Activated T-helper 1 cell treated with anti-CD3 and anti-CD28 coated beads, Interleukin-12 subunit alpha, Interleukin-12 subunit beta, Interleukin-2, Interleukin-4 antibody, amounts not matched to agents 30 ng/mL and 10 ng/mL and 1 ng/mL, durations not matched to agents 14 hours and 24 hours and 36 hours (primary cell): ENCODE results near the gene NSMCE4A. TPM values are rescaled to one million over a fixed set of nuclear protein-coding genes. Genes with fewer than 3 reads are reported as not detected.
"Not testable (repeated sequence)": the region's sequence is repeated elsewhere in the genome, so short reads cannot be mapped to it uniquely, and the experiment has no call there.

Experiments used
- DNase-seq: peaks from one replicate; pipeline ENCODE4 v3.0.0; 2021; ENCODE audit warnings: low spot score
- H3K27ac Mint-ChIP-seq: one replicate; pipeline ENCODE4 v1.8.0; 2021; ENCODE audit warnings: mild to moderate bottlenecking, mixed read lengths
- H3K27me3 Mint-ChIP-seq: one replicate; pipeline ENCODE4 v1.8.0; 2022; ENCODE audit warnings: mild to moderate bottlenecking, moderate library complexity, mixed read lengths; ENCODE audit not compliant: insufficient read depth
- H3K36me3 Mint-ChIP-seq: one replicate; pipeline ENCODE4 v1.8.0; 2021; ENCODE audit warnings: low read depth, mixed read lengths
- H3K4me1 Mint-ChIP-seq: one replicate; pipeline ENCODE4 v1.8.0; 2021; ENCODE audit warnings: low read depth, mixed read lengths
- H3K4me3 Mint-ChIP-seq: one replicate; pipeline ENCODE4 v1.8.0; 2021; ENCODE audit warnings: mild to moderate bottlenecking, moderate library complexity, mixed read lengths
- H3K9me3 Mint-ChIP-seq: one replicate; pipeline ENCODE4 v1.8.0; 2021; ENCODE audit warnings: mixed read lengths
- intact Hi-C: fragments of 100-400 bp; cut with micrococcal nuclease; formaldehyde crosslinking; loops from one replicate; pipeline ENCODE4 v1.15.1; 2024
- total RNA-seq: library from RNA; stranded (reverse); gene quantifications from 2 replicates; pipeline ENCODE4 v1.2.3, GENCODE V29; 2022

NSMCE4A gene
- total RNA-seq, 1 donor from 2014 or later = 77.2 TPM

DNA sequence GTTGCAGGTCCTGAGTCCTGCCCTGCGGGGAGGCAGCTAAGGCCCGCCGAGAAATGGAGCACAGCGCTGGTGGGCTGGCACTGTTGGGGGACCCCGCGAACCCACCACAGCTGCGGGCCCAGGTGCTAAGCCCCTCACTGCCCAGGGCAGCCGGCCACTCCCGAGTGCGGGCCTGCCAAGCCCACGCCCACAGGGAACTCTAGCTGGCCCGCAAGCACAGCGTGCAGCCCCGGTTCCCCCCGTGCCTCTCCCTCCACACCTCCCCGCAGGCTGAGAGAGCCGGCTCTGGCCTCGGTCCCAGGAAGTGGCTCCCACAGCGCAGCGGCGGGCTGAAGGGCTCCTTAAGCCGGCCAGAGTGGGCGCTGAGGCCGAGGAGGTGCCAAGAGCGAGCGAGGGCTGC is 3.5 kb upstream of the NSMCE4A start:
- no peak overlapping the region for H3K27ac Mint-ChIP-seq
- intact Hi-C loops = loop anchor here (10.0 kb wide), 1 partner anchor 1124 kb away; the partner anchor contains the start of gene WDR11
- peaks cover 2% of the 10 kb centered on the region for H3K4me1 Mint-ChIP-seq

DNA sequence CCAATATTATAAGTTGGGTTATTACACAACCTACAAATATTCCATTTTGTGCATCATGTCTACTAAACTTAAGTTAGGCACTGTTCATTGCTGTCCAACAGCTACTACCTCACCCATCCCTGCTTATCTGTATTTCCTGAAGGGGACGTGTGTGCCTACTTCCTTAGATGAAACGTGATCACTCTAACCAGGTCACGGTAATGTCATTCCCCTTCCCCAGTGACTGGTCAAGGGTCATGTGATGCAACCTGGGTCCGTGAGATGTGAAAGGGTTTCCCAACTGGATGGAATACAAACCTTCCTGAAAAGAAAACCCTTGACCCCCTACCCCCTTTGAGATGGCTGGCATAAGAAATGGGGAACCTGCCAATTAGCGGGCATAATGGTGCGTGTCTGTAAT is 1.6 kb upstream of the NSMCE4A start:
- Mint-ChIP-seq H3K4me1 (peaks cover 16% of the 10 kb centered on the region), H3K27ac (no peak overlapping the region), H3K9me3 (no peaks in the 10 kb centered on the region), H3K36me3 (peaks cover 13% of the 10 kb centered on the region), H3K27me3 (no peaks in the 10 kb centered on the region), H3K4me3 (peak overlapping the region; percentile 42)
- intact Hi-C loops = loop anchor here (10.0 kb wide), 1 partner anchor 1122 kb away; the partner anchor contains the start of gene WDR11
- no peak for DNase-seq

More for the DNA sequence above, 3.5 kb upstream of the NSMCE4A start:
- no peaks in the 10 kb centered on the region for H3K9me3 Mint-ChIP-seq
- no peak for DNase-seq
- H3K27me3 Mint-ChIP-seq = no peaks in the 10 kb centered on the region
- no peak overlapping the region for H3K4me3 Mint-ChIP-seq
- H3K36me3 Mint-ChIP-seq = peaks cover 3% of the 10 kb centered on the region

DNA sequence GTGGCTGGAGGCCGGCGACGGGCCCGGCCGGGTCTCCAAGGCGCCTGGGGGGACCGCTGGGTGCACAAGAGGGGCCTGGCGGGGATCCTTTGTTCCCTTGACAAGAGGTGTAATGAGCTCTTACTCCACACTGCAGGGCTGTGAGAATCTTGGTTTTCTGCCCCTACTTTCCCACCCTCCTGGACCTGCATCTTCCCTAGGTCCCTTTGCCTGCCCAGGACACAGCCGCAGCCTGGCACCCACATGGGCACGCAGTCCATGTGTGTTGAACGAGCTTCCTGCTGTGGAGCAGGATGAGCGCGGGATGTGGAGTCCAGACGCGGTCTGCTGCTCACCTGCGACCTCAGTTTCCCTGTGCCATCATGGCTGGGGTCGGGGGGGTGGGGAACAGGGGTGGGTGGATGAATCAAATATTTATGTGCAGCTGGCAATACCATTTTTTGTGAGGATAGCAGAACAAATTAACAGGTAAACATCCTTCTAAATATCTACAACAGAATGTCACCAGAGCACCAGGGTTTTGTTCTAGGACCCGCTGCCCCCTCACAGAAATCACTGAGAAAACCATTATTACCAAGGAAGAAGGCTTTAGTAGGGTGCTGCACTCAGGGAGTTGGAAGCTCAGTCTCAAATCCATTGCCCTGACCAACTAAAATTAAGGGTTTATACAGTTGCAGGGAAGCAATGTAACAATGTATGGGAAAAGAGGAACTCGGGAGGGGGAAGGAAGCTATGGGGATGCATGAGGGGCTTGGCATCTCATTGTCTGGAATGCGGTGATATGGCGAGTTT is 474 bp upstream of the NSMCE4A start:
- peaks cover 17% of the 10 kb centered on the region for H3K36me3 Mint-ChIP-seq
- H3K27me3 Mint-ChIP-seq = no peaks in the 10 kb centered on the region
- peaks cover 19% of the 10 kb centered on the region for H3K4me1 Mint-ChIP-seq
- H3K4me3 Mint-ChIP-seq = peak overlapping the region; percentile 69
- H3K9me3 Mint-ChIP-seq = no peaks in the 10 kb centered on the region
- intact Hi-C loops = loop anchor here (1.0 to 10.0 kb wide), 3 partner anchors 47 to 1121 kb away; partner anchors contain the start of genes ATE1, FAM24B and WDR11
- DNase-seq = no peak
- H3K27ac Mint-ChIP-seq = no peak overlapping the region

DNA sequence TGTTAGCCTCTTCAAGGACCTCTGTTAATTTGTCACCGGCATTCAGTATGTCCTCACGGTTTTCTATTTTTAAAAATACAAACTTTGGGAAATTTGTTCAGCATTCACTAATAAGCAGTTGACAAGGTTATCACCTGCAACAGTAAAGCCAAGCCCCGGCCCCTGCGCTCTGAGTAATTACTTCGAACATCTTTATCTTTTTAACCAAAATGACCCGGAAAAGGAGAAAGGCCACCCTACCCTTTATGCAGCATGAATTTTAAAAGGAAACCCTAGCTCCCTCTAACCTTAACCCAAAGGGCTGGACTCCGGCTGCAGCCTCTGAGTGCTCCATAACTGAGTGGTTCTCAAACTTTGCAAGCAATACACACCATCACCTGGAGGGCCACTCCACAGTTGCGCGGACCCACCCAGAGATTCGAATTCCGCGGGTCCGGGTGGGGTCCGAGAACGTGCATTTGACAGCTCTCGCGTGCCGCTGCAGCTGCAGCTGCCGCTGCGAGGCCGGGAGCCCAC is 940 bp downstream of the NSMCE4A start:
- DNase-seq = no peak
- Mint-ChIP-seq H3K4me3 (peak overlapping the region; percentile 89), H3K9me3 (no peaks in the 10 kb centered on the region), H3K36me3 (peaks cover 19% of the 10 kb centered on the region), H3K27ac (no peak overlapping the region), H3K4me1 (peaks cover 19% of the 10 kb centered on the region), H3K27me3 (no peaks in the 10 kb centered on the region)
- intact Hi-C loops = loop anchor here (2.0 to 10.0 kb wide), 2 partner anchors 905 to 1119 kb away; partner anchors contain the start of genes FAM24B and WDR11

DNA sequence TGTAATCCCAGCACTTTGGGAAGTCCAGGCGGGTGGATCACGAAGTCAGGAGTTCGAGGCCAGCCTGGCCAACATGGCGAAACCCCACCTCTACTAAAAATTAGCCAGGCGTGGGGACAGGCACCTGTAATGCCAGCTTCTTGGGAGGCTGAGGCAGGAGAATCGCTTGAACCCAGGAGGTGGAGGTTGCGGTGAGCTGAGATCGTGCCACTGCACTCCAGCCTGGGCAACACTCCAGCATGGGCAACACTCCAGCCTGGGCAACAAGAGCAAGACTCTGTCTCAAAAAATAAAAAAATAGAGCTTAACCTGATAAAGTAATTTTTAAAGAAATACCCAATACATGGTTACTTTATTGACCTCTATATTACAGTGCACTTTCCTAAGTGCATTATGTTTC is 5.9 kb downstream of the NSMCE4A start:
- intact Hi-C loops, H3K9me3 Mint-ChIP-seq, H3K4me3 Mint-ChIP-seq, H3K27ac Mint-ChIP-seq, DNase-seq, H3K27me3 Mint-ChIP-seq: not testable (repeated sequence)
- Mint-ChIP-seq H3K36me3 (peaks cover 40% of the 10 kb centered on the region), H3K4me1 (peaks cover 19% of the 10 kb centered on the region)

DNA sequence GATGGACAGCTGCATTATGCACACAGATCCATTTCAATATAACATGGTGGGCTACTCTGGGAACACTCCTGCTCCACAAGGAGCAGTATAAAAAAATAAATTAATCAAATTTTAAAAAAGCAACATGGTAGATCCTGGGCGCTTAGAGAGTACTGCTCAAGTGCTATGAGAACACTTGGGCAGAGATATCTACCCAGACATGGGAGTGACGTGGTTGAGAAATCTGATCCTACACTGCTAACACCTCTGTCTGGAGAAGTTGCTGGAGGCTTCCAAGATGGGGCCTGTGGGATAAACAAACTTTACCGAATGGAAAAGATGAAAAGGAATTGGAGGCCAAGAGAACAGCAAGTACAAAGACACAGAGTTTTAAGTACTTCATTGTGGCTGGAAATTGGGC is 9.0 kb downstream of the NSMCE4A start:
- intact Hi-C loops = no loop called here
- no peak overlapping the region for H3K27ac Mint-ChIP-seq
- no peaks in the 10 kb centered on the region for H3K4me1 Mint-ChIP-seq
- H3K27me3 Mint-ChIP-seq = no peaks in the 10 kb centered on the region
- no peak overlapping the region for H3K4me3 Mint-ChIP-seq
- DNase-seq = no peak
- no peaks in the 10 kb centered on the region for H3K9me3 Mint-ChIP-seq
- H3K36me3 Mint-ChIP-seq = peaks cover 32% of the 10 kb centered on the region

DNA sequence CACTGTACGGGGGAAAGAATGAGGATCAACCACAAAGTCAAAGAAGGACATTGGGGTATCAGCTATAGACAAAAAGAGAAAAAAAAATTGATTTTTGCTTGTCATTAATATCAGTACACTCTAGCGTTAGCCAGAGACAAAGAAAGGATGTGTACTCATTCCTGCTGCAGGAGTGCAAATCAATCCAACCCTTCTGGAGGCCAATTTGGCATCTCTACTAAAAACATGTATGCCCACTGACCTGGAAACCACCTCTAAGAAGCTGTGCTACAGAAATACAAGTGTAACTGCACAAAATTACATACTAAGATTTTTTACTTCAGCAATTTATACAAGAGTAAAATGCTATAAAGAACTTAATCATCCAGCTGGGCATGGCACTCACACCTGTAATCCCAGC is 13.6 kb downstream of the NSMCE4A start:
- Mint-ChIP-seq H3K4me3 (no peak overlapping the region), H3K9me3 (no peaks in the 10 kb centered on the region), H3K4me1 (peaks cover 8% of the 10 kb centered on the region), H3K27me3 (no peaks in the 10 kb centered on the region), H3K36me3 (peaks cover 36% of the 10 kb centered on the region), H3K27ac (no peak overlapping the region)
- intact Hi-C loops = no loop called here
- DNase-seq = no peak

DNA sequence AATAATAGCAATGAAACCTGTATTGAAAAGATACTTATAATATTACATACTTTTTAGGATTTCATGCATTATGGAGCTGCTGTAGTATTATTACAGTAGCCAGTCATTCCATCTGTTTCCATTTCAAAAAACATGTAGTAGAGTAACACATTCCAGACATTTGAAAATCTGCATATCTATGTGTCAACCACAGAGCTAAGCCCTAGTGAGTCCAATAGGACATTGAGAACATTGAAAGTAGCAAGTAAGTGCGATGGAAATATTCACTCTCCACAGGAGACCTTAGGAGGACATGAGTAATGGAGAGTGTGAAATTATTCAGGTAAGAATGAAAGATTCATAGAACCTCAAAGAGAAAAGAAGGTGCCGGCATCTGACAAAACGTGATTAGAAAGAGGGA is 15.3 kb downstream of the NSMCE4A start:
- H3K9me3 Mint-ChIP-seq = no peaks in the 10 kb centered on the region
- intact Hi-C loops = no loop called here
- peaks cover 33% of the 10 kb centered on the region for H3K36me3 Mint-ChIP-seq
- no peak overlapping the region for H3K4me3 Mint-ChIP-seq
- H3K27me3 Mint-ChIP-seq = no peaks in the 10 kb centered on the region
- peaks cover 8% of the 10 kb centered on the region for H3K4me1 Mint-ChIP-seq
- no peak for DNase-seq
- H3K27ac Mint-ChIP-seq = no peak overlapping the region

DNA sequence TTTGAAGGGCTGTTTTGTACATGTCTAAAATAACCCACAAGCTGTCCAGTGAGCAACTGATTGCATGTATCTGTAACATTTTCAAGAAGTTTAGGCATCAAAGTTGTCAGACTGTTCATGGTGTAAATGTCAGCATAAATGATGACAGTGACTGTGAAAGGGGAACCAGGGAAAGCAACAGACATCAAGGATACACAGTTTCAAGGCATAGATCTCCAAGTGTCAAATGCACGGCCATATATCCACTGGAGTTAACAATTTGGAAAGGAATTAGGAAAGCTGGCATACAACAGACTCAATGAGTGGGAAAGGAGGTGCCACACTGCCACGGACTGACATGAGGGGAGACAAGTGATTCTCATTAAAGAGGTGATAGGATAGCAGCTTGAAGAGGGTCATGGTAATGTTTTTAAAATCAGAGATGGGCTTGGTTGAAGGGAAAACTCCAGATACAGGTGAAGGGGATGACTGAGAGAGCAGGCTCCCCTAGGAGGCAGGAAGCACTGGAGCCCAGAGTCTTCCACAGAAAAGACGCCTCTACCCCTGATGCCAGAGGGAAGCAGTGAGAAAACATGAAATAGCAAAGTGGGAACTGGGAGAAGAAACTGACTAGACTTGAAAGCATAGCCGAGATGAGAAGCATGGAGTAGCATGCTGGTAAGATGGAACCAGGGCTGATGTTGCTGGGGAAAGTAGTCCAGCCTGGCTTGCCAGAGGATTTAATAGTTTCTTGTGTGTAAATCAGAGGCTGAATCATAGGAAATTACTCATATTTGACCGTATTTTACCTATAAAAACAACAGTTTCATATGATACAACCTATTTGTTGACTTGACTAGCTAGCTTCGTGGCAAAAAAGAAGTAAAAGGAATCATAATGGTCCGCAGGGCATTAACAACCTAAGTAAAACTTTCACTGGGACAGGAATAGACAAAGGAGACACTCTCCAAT is 18.6 kb downstream of the NSMCE4A start:
- intact Hi-C loops = no loop called here
- Mint-ChIP-seq H3K4me1 (peaks cover 8% of the 10 kb centered on the region), H3K4me3 (no peak overlapping the region), H3K27ac (no peak overlapping the region), H3K36me3 (peaks cover 31% of the 10 kb centered on the region), H3K27me3 (no peaks in the 10 kb centered on the region), H3K9me3 (no peaks in the 10 kb centered on the region)
- no peak for DNase-seq

DNA sequence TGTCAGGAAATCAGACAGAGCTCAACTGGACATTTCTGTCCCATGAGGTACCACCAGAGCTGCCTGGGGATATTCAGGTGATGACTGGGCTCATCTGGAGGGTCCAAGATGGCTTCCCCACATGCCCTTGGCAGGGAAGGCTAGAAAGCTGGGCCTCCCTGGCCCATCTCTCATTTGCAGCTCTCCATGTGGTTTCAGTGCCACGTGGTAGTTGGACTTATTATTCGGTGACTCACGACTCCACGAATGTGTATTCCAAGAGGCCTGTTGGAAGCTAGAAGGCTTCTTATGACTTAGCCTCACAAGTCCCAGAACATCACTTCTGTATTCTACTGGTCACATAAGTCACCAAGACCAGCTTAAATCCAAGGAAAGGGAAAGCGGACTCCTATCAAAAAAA is 22.8 kb downstream of the NSMCE4A start:
- DNase-seq = no peak
- no peak overlapping the region for H3K4me3 Mint-ChIP-seq
- H3K36me3 Mint-ChIP-seq = peaks cover 25% of the 10 kb centered on the region
- H3K27ac Mint-ChIP-seq = no peak overlapping the region
- H3K9me3 Mint-ChIP-seq = no peaks in the 10 kb centered on the region
- intact Hi-C loops = no loop called here
- no peaks in the 10 kb centered on the region for H3K4me1 Mint-ChIP-seq
- H3K27me3 Mint-ChIP-seq = no peaks in the 10 kb centered on the region

DNA sequence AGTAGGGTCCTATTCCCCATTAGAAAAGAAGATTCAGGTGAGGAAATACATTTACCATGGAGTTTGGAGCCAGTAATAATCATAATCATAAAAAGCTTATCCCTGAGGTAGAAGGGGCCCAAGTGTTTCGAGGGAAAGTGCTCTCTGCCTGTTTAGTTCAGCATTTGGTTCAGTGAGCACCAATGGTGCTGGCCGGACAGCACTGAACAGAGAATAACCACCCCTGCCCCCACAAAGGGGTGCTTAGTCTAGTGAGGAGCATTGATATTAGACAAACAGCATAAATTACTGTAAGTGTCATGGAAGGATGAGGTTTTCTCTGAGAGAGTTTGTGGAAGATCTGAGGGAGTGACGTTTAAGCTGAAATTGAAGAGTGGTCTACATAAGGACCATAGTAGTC is 25.6 kb downstream of the NSMCE4A start:
- DNase-seq = no peak
- Mint-ChIP-seq H3K36me3 (peaks cover 10% of the 10 kb centered on the region), H3K4me1 (no peaks in the 10 kb centered on the region), H3K4me3 (no peak overlapping the region), H3K27ac (no peak overlapping the region), H3K9me3 (no peaks in the 10 kb centered on the region), H3K27me3 (no peaks in the 10 kb centered on the region)
- intact Hi-C loops = no loop called here

DNA sequence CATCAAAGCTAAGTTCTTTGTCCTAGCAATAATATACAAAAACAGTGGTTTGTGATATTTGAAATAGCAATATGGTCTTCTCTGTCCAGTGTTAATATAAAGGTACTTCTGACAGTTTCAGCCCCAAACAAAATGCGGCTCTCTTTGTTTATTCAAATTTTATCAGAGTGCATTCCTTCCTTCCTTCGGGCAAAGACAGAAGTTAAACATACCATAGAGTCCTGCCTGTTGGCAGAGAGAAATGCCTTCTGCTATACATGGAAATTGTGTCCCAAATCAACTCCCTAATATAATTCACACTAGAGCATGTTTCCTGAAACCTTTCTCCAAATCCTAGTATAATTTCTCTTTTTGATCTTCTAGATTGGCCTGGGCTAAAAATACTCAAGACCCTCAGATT is 26.0 kb downstream of the NSMCE4A start:
- Mint-ChIP-seq H3K27ac (no peak overlapping the region), H3K9me3 (no peaks in the 10 kb centered on the region), H3K36me3 (peaks cover 10% of the 10 kb centered on the region), H3K4me1 (no peaks in the 10 kb centered on the region), H3K4me3 (no peak overlapping the region), H3K27me3 (no peaks in the 10 kb centered on the region)
- no peak for DNase-seq
- intact Hi-C loops = no loop called here
